Stimulated activated CD8-positive, alpha-beta memory T cell treated with anti-CD3 and anti-CD28 coated beads, Interleukin-4, amount 100 ng/mL, for 4 hours (primary cell): ENCODE data around the gene THBS2.
"Not testable (repeated sequence)": the region's sequence is repeated elsewhere in the genome, so short reads cannot be mapped to it uniquely, and the experiment has no call there.

Experiments
- DNase-seq, 2 donors: peaks; one replicate each; pipeline ENCODE4 v3.0.0-alpha.2; 2020; ENCODE audit warnings: low read depth in 2 of 2, low spot score in 1 of 2

Gene THBS2

DNA sequence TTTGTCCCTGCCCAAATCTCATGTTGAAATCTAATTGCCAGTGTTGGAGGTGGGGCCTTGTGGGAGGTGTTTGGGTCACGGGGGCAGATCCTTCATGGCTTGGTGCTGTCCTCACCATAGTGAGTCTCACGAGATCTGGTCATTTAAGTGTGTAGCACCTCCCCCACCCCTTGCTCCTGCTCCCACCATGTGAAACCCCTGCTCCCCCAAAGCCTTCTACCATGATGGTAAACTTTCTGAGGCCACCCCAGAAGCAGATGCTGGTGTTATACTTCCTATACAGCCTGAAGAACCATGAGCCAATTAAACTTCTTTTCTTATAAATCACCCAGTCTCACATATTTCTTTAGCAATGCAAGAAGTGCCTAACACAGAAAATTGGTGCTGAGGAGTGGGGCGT lies 19.9 kb upstream of the THBS2 start:
- DNase-seq, result no peak

DNA sequence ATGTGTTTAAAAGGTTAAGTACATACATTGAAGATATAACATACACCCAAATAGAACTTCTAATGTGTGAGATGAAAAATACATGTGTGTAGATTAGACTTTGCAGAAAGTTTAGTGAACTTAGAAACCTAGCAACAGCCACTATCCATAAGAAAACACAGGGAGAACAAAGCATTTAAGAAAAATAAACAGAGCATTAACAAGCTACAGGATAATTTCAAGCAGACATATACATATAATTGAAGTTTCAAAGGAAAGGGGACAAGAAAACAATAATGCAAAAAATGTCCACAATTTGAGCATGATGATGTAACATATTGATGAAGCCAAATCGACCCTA lies 18.2 kb upstream of the THBS2 start:
- no peak for DNase-seq

DNA sequence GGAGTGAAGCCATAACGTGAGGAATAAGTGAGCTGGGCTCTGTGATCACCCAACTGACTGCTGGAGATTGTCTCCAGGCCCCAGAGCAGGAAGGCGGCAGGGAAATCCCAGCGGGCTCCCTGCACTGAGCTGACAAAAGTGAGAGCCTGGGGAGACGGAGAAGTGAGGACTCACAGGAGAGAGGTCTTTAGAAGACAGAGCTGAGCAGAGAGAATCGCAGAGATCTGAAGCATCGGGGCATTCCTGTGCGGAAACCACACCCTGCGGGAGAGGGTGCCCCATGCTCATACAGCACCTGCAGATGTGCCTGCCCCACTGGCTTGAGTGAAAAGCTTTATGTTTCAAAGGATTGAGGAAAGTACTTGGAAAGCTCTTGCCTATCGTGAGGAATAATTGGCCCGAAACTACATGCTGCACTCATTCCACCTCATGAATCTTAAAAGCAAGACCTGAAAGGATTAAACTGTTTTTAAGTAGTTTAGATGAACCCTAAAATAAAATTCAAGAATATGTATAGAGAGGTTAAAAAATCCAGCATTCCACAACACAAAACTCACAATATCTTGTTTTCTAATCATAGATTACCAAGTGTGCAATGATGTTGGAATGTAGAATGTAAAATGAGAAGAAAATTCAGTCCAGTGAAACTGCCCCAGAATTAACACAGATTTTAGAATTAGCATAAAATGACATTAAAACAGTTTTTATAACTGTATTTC lies 17.7 kb upstream of the THBS2 start:
- DNase-seq, result no peak

DNA sequence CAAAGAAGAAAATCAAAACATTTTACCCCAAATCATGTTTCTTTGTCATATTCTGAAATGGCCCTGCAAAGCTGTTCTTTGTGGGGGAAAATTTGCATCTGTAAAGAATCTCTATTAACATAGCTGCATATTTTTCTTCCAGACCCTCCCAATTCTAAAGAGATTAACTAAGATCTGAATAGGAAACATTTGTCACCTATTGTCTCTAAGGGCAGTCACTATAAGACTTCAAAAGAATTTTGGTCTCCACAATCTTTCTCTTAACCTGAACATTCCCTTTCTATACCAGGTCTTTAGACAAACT lies 16.4 kb upstream of the THBS2 start:
- DNase-seq, result not testable (repeated sequence)

DNA sequence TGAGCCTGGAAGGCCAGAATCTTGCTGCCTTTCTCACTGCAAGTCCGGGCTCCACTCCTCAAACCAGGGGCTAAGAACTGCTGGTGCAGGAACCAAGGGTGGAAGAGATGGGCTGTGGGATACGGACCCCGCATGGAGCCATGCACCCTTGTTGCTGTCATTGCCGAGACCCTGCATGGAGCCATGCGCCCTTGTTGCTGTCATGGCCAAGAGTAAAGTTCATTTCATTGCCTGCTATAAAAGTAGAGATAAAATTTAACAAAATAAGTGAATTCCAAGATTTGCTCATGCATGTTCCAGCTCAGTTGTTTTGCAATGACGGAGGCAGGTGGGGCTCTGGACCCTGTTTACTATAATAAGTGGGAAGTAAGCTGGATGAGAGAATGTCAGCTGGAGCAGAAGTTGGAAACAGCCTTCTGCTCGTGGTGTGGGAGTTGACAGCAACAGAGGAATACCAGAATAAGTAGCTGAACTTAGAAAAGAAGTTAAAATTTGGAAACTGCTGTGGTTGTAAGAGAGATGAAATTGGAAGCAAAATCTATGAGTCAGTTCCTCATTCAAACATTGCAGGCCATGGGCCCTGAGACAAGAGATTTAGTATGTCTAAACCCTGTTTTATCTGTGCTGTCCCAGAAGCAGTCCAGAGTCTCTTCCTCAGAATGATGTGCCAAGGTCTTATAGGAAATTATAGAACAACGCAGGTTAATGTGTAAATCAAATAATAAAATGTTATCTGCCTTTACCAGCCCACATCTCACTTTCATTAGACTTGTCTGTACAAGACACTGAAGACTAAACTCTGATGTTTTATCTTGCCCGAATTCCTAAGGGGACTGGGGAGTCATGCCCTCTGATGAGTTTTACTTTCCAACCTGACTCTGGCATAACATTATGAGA lies 15.8 kb upstream of the THBS2 start:
- no peak for DNase-seq

DNA sequence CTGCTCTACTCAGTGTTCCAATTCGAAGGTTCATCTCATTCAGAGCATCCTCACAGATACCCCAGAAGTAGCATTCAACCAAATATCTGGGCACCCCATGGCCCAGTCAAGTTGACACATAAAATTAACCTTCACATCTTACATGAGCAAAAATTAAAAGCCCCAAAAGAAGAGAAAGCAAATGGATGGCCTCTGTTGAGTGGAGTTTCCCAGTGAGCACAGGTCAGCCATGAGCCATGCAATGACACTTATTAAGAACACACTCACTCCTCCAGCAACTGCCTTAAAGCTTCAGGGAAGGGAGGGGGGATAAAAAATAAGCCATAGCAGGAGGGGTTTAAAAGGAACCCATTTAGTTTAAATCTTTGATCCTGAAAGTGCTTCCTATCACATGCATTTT lies 14.6 kb upstream of the THBS2 start:
- DNase-seq, result no peak

DNA sequence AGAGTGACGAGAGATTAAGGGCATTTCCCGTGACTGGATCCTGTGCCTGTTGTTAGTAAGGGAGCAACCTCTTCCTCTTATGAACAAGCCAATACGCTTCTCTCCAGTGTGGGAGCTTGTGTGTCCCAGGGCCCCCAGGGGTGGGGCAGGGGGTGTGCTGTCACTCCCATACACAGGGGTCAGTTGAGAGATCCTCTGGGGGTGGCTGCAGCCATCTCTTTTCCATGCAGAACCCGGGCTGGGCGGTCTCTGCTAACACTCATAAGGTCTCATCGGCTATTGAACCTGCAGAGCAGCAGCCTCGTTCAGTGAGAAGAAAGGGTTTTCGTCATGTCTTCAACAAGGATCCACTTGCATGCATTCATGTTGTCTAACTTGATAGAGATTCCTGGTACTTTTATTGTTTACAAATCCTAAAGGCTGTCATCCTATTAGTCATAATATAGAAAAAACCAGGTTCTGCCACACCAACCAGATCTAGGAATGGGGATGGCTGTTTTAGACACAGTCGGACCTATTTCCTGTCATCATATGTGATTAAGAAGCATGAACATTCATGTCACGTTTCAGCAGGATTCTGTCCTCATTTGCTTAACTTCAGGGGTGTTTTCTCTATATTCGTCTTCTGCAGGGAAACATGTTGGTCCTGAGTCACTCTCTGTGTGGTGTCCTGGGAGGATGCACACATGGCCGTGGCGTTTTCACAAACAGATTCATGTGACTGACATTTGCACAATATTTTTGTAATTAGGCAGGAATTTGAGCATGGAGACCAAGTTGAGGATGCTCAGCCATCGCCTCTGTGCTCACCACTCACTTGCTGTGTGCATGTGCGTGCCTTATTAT lies 13.3 kb upstream of the THBS2 start:
- no peak for DNase-seq

DNA sequence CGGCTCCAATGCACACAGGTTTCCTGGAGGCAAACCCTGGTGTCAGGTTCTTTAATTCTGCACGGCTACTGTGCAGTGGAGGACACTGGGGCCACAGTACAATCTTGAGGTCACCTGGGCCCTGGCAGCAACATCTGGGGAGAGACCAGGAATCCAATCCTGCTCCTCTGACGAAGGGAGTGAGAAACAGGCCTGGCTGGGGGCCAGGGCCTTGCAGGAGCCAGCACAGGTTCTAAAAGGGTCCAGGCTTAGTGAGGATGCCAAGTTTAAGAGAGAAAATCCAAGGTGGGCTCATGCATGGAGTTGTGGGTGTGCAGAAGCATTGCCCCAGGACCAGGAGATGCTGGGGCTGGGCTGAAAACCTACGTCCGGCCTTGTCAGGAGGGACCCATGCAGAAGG lies 12.6 kb upstream of the THBS2 start:
- DNase-seq, result no peak

DNA sequence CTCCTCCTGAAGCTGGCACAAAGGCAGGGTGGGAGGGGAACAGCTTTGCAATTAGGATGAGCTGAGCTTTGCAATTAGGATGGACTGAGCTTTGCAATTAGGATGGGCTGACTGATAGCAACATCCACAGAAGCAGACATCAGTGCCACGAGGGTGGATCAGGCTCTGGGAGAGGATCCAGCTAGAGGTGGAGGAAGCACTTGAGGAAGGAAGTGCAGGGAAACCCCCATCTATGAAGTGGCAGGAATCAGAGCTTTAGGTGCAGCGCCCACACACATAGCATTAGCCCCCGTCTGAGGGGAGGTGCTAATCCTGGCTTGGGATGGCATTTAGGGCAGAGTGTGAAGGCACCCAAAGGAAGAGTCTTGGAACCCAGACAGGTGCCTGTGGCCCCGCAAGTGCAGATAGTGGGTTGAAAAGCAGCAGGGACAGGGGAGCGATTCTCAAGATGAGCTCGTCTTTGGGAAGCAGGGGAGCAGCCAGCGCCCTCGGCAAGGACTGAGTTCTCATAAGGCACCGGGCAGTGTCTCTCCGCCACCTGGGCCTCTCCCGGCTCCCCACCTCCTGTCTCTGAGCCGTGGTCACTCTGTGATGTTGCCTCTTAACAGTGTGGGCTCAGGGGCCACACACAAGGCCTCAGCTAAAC lies 12.0 kb upstream of the THBS2 start:
- DNase-seq, result no peak

DNA sequence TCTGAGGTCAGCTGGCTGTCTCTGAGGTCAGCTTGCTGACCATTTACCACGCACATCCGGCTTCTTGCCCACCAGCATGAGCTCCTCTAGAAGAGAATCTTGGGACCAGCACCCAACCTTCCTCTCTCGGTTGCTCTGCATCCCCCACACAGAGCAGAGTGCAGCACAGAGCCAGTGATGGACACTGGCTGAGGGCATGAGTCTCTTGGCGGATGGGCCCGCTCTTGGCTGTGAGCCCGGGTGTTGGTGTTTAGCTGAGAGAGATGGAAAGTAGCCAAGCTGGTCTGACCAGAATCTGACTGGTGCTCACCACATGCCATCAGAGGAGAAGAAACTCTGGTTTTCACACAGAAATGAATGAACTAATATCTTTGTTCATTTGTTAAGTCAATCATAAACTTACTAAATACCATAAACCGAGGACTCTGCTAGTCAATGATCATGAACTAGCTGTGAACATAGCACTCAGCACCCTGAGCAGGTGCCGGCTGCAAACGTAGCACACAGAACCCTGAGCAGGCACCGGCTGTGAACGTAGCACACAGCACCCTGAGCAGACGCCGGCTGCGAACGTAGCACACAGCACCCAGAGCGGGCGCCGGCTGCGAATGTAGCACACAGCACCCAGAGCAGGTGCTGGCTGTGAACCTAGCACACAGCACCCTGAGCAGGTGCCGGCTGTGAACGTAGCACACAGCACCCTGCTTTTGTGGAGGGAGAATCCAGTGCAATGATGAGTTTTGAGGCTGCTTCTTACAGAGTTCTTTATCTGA lies 10.4 kb upstream of the THBS2 start:
- DNase-seq, result no peak

DNA sequence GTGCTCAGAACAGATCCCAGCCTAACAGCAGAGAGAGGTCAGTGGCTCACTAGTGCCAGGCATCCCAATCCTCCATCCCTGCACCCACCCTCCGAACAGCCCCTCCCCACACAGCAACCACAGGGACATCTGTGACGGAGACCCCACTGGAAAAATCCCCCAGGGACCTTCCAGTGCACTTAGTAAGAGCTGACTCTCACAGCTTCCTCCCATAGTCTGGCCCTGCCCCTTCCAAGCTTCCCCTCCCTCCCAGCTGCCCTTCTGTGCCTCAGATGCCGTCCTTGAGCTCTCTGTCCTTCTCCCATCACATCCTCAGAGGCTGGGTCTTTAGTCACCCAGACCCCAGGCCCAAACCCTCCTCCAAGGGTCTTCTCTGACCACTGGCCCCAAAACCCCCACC lies 9.7 kb upstream of the THBS2 start:
- DNase-seq, result no peak

DNA sequence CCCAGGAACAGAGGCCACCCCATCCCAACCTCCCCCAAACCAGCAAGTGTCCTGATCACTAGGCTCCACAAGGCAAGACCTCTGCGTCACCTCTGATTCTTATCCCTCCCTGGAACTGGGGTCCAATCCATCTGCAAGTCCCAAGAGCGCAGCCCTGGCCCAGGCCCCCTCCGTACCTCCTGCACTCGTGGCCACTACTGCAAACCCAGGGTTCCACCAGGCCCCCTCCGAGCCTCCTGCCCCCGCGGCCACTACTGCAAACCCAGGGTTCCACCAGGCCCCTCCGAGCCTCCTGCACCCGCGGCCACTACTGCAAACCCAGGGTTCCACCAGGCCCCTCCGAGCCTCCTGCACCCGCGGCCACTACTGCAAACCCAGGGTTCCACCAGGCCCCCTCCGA lies 9.0 kb upstream of the THBS2 start:
- DNase-seq, result not testable (repeated sequence)

DNA sequence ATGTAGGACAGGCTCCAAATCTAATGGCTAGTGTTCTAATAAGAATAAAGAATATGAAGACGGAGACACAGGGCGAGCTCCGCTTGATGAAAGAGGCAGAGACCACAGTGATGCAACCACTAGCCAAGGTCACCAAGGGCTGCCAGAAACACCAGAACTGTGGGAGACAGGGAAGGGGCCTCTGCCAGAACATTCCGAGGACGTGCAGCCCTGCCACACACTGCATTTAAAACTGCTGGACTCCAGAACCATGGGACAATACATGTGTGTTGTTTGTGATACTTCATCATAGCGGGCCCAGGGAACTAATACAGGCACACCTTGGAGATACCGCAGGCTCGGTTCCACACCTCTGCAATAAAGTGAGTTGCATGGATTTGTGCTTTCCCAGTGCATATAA lies 2.9 kb upstream of the THBS2 start:
- no peak for DNase-seq

DNA sequence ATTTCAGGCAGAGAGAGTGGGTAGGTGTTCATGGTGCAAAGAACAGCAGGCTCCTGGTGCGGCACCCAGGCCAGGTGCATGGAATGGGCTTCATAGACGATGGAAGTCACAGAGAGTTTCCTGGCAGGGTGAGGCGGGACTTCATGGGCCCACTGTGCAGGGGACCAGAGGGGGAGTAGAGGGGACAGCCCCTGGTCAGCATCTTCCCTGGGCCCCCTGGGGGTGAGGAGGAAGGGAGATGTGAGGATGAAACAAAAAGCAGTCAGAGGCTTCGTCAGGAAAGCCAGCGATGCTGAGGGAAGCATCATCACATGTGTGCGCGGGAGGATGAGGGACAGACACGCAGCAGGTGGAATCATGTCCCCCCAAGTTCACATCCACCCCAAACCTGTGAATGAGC lies 2.4 kb upstream of the THBS2 start:
- DNase-seq, result no peak

DNA sequence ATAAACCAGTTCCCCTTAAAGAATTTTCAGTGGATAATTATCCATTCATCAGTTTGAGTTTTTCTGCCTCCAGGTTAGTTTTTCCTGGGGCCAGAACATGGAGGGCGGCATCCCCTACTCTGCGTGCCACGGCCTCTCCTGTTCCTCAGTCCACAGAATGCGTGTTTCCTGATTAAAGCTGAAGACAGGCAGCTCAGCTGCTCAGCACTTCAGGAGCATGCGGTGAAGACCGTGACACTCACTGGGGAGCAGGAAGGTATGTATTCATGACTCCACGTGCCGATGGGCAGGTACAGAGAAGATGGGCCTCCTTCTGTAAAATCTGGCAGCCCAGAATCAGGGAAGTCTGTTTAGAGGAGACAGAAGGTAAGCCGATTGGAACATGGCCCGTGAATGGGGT lies 2.0 kb upstream of the THBS2 start:
- no peak for DNase-seq

DNA sequence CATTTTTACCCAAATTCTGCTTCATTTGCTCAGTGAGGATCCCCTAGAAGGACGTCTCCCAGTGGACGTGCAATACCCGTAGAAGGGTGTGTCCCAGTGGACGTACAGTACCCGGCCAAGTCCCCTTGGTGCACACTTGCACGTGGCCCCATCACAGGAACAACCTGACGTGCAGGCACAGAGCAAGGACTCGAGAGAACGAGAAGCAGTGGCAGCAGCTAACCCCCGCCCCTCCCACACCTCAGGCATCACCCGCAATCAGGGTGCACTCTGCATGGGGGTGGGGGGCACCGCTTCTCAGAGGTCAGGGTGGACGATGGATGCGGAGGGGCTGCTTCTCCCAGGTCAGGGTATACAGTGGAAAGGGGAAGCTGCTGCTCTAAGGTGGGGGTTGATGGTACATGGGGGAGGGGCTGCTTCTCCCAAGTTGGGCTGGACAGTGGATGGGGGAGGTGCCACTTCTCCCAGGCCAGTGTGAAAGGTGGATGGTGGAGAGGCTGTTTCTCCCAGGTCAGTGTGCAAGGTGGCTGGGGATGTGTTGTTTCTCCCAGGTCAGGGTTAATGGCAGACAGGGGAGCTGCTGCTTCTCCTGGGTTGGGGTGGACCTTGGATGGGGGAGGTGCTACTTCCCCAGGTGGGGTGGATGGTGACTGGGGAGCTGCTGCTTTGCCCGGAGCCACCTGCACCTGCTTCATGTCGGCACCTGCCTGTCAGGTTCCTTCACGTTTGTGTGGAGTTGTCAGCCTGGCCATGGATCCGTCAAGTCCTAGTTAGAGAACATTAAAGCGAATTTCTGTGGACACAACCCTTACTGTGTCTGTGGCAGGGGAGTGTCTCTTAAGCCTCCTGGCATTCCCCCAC lies 1.0 kb upstream of the THBS2 start:
- no peak for DNase-seq

DNA sequence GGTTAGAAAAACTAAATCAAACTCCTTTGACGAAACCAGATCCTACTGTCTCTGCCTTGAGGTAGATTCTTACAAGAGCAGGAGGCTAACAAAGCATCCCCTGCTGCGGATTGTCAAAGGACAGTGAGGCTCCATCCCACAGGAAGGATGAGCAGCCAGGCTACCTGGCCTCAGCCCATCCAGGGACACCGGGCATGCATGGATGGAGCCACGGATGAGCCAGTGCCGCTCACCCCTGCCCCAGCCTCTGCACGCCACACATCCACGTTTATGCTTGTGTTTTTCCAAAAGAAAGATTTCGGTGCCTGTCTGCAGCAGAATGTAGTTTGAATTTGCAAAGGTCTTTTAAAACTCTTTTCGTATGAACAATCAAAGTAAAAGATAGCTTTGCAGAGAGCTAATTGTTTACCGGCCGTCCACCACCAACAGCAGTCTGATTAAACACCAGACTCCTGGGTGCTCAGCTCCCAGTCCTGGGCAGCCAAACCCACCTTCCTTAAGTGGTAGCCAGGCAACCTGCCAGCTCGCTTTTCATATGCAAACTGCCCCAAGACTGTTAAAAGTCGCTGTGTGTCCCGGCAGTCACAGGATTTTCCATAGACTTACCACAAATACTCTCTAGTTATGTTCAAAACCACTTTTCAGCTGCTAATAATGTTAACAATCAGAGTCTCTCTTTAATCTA lies 999 bp downstream of the THBS2 start:
- no peak for DNase-seq

DNA sequence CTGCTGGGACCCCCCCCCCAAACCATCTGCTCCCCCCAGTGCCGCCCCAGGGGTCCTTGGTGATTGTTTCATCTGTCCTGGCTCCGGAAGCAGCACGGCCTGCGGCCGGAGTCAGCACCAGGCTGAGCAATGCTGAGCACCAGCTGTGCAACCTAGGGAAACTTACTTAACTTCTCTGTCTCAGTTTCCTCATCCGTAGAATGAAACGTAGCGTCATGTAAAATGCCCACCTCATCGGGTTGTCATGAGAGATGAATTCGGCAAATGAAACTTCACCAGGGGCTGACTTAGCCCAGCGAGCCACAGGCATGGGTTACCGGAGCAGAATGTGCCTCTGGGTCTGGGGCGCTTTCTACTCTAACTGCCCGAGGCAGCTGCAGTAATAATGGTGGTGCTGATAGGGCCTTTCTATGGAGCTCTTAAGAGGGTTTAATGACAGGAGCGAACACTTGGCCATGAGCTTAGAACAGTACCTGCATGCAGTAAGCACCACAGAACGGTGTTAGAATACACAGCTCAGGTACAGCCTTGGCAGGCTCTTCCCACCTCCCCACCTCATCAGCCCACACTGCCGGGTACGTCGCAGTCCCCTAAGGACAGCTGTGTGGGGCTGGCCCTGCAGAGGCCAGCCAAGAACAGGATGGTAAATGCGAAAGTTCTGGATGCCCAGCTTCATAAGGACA lies 1.7 kb downstream of the THBS2 start:
- DNase-seq, result no peak

DNA sequence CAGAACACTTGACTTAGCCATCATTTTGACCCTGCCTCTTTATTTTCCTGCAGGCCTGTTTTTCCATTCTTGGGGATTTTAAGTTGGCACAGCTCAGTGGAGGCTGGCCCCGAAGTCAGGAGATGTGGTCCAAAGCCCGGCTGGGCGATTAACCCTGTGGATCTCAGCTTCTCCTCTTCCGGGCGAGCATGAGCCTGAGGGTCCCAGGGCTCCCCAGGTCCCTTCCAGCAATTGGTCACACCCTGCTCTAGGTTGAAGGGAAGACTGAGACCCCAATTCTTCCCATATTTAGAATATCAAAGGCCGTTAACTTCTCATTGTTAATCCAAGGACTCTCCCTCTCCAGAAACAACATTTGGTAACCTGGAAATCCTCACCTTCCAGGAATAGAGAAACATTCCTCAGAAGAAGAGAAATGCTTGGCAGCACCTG lies 2.3 kb downstream of the THBS2 start:
- DNase-seq, result no peak
